Smooth muscle cell (in vitro differentiated cells): ENCODE results near the gene MBNL3. TPM values are rescaled to one million over a fixed set of nuclear protein-coding genes. Genes with fewer than 3 reads are reported as not detected.

Experiments used
- DNase-seq: peaks from one replicate; lab custom pipeline; 2025; ENCODE audit not compliant: unreplicated experiment; lab: John Stamatoyannopoulos, UW
- H2AFZ ChIP-seq: fragments of 200-600 bp; sonication (generic); 2 replicates; pipeline ENCODE4 v1.6.0; 2016; ENCODE audit warnings: antibody characterized with exemption, low read depth, mild to moderate bottlenecking
- H3F3A ChIP-seq: fragments of 200-600 bp; sonication (generic); 2 replicates; pipeline ENCODE4 v1.6.0; 2017; ENCODE audit warnings: antibody characterized with exemption, low read depth
- H3K27ac ChIP-seq: fragments of 200-600 bp; sonication (generic); 2 replicates; pipeline ENCODE4 v1.5.1; 2016; ENCODE audit warnings: low read depth, mild to moderate bottlenecking
- H3K27me3 ChIP-seq: fragments of 200-600 bp; sonication (generic); 2 replicates; pipeline ENCODE4 v1.6.1; 2016; ENCODE audit warnings: low read depth, mild to moderate bottlenecking
- H3K36me3 ChIP-seq: fragments of 200-600 bp; sonication (generic); 2 replicates; pipeline ENCODE4 v1.5.1; 2016; ENCODE audit warnings: low read depth
- H3K4me1 ChIP-seq: fragments of 200-600 bp; sonication (generic); 2 replicates; pipeline ENCODE4 v1.5.1; 2016; ENCODE audit warnings: low read depth
- H3K4me2 ChIP-seq: fragments of 200-600 bp; sonication (generic); 2 replicates; pipeline ENCODE4 v1.6.0; 2016; ENCODE audit warnings: mild to moderate bottlenecking
- H3K4me3 ChIP-seq: fragments of 200-600 bp; sonication (generic); 2 replicates; pipeline ENCODE4 v1.5.1; 2016; ENCODE audit warnings: mild to moderate bottlenecking
- H3K79me2 ChIP-seq: fragments of 200-600 bp; sonication (generic); 2 replicates; pipeline ENCODE4 v1.6.0; 2016; ENCODE audit warnings: low read depth, mild to moderate bottlenecking
- H3K9ac ChIP-seq: fragments of 200-600 bp; sonication (generic); 2 replicates; pipeline ENCODE4 v1.6.0; 2016; ENCODE audit warnings: low read depth
- H3K9me3 ChIP-seq: fragments of 200-600 bp; sonication (generic); replicated peaks from 2 replicates; pipeline ENCODE4 v1.5.1; 2016; ENCODE audit warnings: low read depth
- H4K20me1 ChIP-seq: fragments of 200-600 bp; sonication (generic); 2 replicates; pipeline ENCODE4 v1.6.0; 2016; ENCODE audit warnings: low read depth
- CTCF ChIP-seq: fragments of 200-600 bp; sonication (generic); IDR thresholded peaks from 2 replicates; pipeline ENCODE4 v1.5.1; 2017; ENCODE audit warnings: borderline replicate concordance, mild to moderate bottlenecking, antibody characterized with exemption; ENCODE audit not compliant: insufficient read depth, poor library complexity, severe bottlenecking
- WGBS: methylation state at CpG from one replicate; pipeline ENCODE4 v1.1.7; 2016; ENCODE audit warnings: low lambda C conversion rate; 5-methylcytosine and 5-hydroxymethylcytosine counted together
- polyA plus RNA-seq: library from polyadenylated mRNA; unstranded; fragments of >200 nt; fragmentation: Nextera tagmentation; extraction: Ambion mirVana; gene quantifications from 2 replicates; pipeline ENCODE4 v1.2.1, GENCODE V29; 2016
- total RNA-seq: library from RNA; depleted of rRNA; stranded (reverse); fragments of >200 nt; gene quantifications from 2 replicates; pipeline ENCODE4 v1.2.3, GENCODE V29; 2014

The MBNL3 gene
- total and polyA plus RNA-seq, 2 experiments from 2014 or later = 15.7 to 49.0 TPM

GRCh38 chrX:132393085-132393484, 95.8 kb downstream of the MBNL3 start:
- H3K4me2 ChIP-seq = peak overlapping the region; percentile 71
- H3K27ac ChIP-seq = peak overlapping the region; percentile 91
- H3K4me1 ChIP-seq = no peaks in the 10 kb centered on the region
- H4K20me1 ChIP-seq = no peaks in the 10 kb centered on the region
- H2AFZ ChIP-seq = no peak overlapping the region
- no peak for TF ChIP-seq CTCF
- H3F3A ChIP-seq = no peaks in the 10 kb centered on the region
- no peaks in the 10 kb centered on the region for H3K36me3 ChIP-seq
- H3K9me3 ChIP-seq = no peaks in the 10 kb centered on the region
- no peak overlapping the region for H3K4me3 ChIP-seq
- DNase-seq = no peak
- no peaks in the 10 kb centered on the region for H3K79me2 ChIP-seq
- H3K27me3 ChIP-seq = no peaks in the 10 kb centered on the region
- no peak overlapping the region for H3K9ac ChIP-seq

- Histone ChIP-seq H3K4me3 (no peak overlapping the region), H3K4me2 (no peak overlapping the region), H4K20me1 (no peaks in the 10 kb centered on the region), H3K27me3 (no peaks in the 10 kb centered on the region), H3F3A (no peaks in the 10 kb centered on the region), H3K27ac (no peak overlapping the region), H3K79me2 (no peaks in the 10 kb centered on the region), H3K9me3 (no peaks in the 10 kb centered on the region), H3K9ac (no peak overlapping the region), H3K36me3 (no peaks in the 10 kb centered on the region), H2AFZ (no peak overlapping the region), H3K4me1 (no peaks in the 10 kb centered on the region)
- no peak for DNase-seq
- no peak for TF ChIP-seq CTCF
- 81% methylated on average over 9 of the region's 9 CpGs for WGBS
These were observed 98.0 kb downstream of the MBNL3 start for GRCh38 chrX:132390792-132391191.

- no peaks in the 10 kb centered on the region for H3K4me1 ChIP-seq
- H3K27ac ChIP-seq = no peak overlapping the region
- no peak for DNase-seq
- no peak overlapping the region for H3K9ac ChIP-seq
- no peak overlapping the region for H3K4me2 ChIP-seq
- no peaks in the 10 kb centered on the region for H4K20me1 ChIP-seq
- TF ChIP-seq CTCF = no peak
- no peaks in the 10 kb centered on the region for H3K27me3 ChIP-seq
- H3K36me3 ChIP-seq = no peaks in the 10 kb centered on the region
- no peak overlapping the region for H2AFZ ChIP-seq
- H3K9me3 ChIP-seq = no peaks in the 10 kb centered on the region
- no peaks in the 10 kb centered on the region for H3K79me2 ChIP-seq
- 72% methylated on average over 2 of the region's 2 CpGs for WGBS
- no peak overlapping the region for H3K4me3 ChIP-seq
- no peaks in the 10 kb centered on the region for H3F3A ChIP-seq
These were observed 99.4 kb downstream of the MBNL3 start for GRCh38 chrX:132389480-132389879.

GRCh38 chrX:132388371-132388770, 100.5 kb downstream of the MBNL3 start:
- Histone ChIP-seq H3K4me2 (no peak overlapping the region), H3K79me2 (no peaks in the 10 kb centered on the region), H2AFZ (no peak overlapping the region), H3F3A (no peaks in the 10 kb centered on the region), H3K9me3 (no peaks in the 10 kb centered on the region), H3K9ac (no peak overlapping the region), H3K27me3 (no peaks in the 10 kb centered on the region), H4K20me1 (no peaks in the 10 kb centered on the region), H3K4me1 (no peaks in the 10 kb centered on the region), H3K36me3 (no peaks in the 10 kb centered on the region), H3K27ac (no peak overlapping the region), H3K4me3 (no peak overlapping the region)
- 68% methylated on average over 3 of the region's 3 CpGs for WGBS
- no peak for TF ChIP-seq CTCF
- DNase-seq = no peak
